CD4-positive, alpha-beta T cell treated with Interferon gamma for 1 hour (primary cell): ENCODE data around the gene CHD5.

Experiments
- DNase-seq: peaks from one replicate; pipeline ENCODE4 v3.0.0-alpha.2; 2020

Gene CHD5

DNA sequence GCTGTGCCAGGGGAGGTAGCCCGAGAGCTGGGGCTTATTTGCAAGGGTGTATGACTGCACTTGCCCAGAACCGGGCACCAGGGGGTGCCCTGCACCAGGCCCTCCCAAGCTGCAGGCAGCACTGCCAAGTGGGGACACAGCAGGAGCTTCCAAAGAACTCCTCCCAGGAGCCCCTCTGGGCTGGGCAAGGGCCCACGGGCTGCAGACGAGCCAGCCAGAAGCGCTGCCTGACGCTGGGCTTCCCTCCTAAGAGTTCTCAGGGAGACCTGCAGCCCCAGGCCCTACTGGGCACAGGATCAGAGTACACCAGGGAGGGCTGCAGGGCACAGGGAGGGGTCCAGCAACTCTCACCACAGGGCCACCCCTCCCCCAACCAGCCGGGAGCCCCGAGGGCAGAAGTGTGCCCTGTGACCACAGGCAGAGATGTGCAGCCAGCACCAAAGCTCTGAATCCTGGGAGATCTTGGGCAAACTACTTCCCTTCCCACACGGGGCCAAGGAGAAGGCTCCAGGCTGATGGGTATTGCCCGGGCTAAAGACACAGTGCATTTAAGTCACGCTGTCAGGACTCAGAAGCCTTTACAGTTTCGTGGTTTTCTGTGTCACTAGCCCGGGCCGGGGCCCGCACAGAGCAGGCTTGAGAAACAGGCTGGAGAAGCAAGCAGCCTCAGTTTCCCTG is 71.0 kb downstream of the CHD5 start:
- peak; percentile 39 for DNase-seq

DNA sequence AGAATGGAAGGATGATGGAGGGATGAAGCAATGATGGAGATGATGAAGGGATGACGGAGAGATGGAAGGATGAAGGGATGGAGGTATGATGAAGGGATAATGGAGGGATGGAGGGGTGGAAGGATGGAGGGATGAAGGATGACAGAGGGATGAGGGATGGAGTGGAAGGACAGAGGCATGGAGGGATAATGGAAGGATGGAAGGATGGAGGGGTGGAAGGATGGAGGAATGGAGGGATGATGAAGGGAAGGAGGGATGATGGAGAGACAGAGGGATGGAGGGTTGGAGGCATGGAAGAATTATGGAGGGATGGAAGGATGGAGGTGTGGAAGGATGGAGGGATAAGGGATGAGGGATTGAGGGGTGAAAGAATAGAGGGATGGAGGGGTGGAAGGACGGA is 71.6 kb downstream of the CHD5 start:
- no peak for DNase-seq

DNA sequence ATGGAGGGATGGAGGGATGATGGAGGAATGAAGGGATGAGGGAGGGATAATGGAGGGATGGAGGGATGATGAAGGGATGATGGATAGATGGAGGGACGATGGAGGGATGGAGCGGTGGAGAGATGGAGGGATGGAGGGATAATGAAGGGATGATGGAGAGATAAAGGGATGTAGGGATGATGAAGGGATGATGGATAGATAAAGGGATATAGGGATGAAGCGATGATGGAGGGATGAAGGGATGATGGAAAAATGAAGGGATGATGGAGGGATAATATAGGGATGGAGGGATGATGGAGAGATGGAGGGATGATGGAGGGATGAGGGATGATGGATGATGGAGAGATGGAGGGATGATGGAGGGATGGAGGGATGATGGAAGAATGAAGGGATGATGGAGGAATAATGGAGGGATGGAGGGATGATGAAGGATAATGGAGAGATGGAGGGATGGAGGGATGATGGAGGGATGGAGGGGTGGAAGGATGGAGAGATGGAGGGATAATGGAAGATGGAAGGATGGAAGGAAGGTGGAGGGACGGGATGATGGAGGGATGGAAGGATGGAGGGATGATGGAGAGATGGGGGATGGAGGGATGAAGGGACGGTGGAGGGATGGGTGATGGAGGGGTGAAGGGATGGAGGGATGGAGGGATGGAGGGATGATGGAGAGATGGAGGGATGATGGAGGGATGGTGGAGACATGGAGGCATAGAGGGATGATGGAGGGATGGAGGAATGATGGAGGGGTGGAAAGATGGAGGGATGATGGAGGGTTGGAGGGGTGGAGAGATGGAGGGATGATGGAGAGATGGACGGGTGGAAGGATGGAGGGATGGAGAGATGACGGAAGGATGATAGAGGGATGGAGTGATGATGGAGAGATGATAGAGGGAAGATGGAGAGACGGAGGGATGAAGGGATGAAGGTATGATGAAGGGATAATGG is 72.4 kb downstream of the CHD5 start:
- DNase-seq: no peak

DNA sequence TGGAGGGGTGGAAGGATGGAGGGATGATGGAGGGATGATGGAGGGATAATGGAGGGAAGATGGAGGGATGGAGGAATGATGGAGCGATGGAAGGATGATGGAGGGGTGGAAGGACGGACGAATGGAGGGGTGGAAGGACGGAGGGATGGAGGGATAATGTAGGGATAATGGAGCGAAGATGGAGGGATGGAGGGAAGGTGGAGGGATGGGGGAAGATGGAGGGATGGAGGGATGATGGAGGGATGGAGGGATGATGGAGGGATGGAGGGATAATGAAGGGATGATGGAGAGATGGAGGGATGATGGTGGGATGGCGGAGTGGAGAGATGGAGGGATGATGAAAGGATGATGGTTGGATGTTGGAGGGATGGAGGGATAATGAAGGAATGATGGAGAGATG is 73.1 kb downstream of the CHD5 start:
- no peak for DNase-seq

DNA sequence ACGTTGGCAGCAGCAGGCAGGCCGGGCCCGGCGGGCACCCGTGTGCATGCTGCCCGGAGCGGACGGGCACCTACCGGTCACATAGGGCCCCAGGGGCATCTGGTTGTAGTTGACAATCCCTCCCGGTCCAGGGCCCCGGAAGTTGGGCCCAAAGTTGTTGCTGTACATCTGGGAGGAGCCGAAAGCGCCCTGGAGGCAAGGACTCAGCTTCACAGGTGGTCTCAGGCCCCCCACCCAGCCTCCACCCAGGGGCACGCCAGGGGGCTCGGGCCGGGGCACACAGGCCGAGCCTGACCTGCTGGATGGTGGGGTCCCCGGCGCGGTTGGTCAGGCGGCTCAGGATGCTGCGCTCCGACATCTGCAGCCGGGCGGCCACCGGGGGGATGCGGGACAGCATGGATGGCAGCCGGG is 73.8 kb downstream of the CHD5 start:
- DNase-seq: no peak

DNA sequence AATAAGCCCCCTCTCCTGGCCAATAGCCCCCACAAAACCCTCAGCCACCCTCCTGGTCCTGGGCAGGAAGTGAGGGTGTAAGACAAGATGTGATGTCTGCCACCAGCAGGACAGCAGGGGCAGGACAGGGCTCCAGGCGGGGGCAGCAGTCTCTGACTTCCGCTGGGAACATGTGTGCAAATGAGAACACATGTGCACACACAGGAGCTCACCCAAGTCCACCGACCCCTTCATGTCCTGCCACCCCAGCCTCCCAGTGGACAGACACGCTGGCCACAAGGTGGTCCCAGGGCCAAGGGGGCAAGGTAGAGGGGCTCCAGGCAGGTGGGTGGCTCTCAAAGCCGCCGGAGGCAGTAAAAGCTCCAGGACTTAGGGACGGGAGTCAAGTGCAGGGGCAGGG is 74.4 kb downstream of the CHD5 start:
- no peak for DNase-seq

DNA sequence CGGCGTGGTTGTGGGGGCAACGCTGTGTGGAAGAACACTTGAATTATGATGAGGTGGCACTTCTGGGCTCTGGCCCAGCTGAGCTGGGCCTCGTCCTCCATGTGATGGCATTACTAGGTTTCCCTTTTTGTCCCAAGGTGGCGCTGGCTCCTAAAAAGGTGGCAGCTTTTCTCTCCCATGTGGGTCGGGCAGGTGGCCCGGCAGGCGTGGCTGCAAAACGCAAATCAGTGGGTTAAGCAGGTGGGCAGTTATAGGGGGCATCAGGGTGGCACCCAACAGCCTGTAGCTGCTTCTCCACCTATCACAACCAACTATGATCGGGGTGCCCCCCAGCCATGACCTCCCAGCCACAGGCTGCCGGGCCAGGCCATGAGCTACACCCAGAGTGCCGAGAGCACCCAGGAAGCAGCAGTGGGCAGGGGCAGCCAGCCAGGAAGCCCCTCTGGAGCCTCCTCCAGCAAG is 74.9 kb downstream of the CHD5 start:
- no peak for DNase-seq

DNA sequence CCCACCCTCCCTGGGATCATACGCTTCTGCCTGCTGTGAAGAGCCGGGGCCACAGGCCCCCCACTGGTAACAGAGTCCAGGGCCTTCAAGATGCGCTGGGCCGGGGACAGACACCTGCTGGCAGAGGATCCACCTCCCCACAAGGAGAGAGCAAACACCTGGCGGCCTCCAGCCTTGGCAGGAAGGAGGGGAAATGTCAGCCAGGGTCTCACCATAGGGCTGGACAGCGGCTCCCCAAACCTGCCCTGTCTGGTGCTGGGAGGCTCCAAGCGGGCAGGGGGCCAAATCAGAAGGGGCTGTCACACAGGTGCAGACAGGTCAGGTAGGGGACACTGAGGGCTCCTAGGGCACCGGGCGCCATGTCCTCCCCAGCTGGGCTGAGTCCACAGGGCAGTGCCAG is 75.5 kb downstream of the CHD5 start:
- no peak for DNase-seq

DNA sequence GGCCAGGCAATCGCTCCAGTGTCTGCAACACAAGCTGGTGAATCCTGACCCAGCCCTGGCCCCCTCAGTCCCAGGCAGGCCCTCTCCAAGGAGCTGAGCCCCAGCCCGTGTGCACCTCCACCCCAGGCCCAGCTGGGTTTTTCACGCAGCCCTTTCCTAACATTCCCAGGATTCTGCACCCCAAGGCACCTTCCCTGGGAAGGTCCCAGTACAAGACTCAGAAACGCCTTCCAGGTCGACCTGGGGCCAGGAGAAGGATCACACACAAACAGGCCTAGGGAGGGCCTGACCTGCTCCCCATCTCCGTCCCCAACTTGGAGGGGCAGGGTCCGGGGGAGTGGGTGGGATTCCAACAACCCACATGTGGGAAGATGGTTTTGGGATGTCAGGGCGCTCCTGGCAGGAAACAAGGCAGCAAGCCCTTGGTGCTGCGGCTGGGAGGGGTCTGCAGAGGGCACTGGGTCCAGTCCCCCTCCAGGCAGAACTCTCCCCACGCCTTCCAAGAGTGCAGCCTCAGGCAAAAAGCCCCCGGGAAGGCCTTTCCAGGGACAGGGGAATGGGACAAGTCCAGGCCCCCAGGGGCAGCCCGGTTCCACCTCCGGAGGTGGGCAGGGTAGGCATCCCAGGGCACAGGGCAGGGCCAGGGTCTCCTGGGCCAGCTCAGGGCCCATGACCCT is 76.1 kb downstream of the CHD5 start:
- no peak for DNase-seq

DNA sequence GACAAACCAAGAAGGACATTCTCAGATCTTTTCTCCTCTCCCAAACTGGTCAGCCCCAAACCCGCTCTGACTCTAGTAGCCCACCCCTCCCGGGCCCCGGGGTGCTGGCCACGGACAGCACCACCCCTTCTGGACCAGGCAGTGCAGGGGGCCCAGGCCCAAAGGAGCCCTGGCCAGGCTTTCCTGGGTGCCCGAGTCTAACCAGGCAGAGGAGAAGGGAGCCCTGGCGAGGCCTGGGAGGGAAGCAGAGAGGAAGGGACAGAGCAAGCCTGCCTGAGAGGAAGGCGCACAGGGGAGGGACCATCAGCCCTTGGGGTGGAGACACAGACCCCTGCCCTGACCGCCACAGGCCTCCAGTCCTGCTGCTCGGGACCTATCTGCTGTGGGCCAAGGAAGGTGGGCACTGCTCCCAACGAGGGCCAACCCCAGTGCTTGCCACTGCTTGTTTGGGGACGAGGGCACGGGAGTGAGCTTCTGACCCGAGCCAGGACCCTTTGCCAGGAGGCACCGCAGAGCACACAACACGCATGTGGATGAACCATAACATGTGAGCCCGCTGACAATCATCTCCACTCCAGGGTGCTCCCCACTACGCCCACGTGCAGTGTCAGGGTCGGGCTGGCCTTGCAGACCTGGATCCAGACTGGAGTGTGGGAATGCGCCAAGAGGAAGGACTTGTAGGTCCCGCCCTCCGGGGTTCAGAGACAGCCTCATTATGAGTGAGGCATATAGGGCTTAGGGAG is 76.8 kb downstream of the CHD5 start:
- DNase-seq: no peak

DNA sequence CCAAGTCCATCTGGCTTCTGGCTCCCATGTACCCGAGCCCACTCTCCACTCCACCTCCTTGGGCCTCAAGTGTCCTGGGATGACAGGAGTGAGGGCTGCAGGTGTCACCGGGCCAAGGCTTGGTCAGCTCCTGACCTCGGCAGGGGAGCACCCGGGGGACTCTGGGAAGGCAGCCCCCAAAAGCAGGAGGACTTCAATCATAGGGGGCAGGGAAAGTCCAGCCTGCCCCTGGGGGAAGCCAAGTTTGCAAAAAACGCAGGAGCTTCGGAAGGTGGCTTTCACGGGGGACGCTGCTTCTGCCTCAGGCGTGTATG is 77.6 kb downstream of the CHD5 start:
- DNase-seq: no peak

DNA sequence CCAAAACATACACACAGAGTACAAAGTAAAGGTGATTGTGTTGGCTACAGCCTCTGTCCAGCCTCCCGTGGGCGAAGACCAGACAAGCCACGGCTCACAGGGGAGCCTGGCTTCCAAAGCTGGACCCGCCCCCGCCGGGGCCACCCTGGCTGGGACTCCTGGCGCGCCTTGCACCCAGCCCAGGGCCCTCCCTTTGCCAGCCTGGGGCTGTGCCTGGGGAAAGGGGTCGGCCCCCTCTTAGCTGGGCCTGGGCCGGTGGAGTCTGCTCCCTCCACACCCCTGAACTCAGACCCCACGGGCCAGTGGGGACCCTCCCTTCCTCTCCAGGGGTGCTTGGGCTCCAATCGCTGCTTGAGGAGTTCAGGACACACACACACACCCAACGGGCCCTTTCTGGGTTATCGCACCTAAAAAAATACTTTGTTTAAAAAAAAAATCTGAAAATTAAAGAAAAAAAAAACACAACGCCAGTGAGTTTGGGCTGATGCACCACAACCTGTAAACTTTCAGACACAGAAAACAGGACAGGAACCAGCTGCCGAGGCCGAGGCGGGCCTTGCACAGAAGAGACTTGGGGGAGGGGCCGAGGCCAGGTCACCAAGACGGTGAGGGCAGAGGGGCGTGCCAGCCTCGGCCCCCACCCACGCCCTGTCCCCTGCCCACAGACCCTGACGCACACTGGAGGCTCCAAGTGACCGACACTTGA is 78.1 kb downstream of the CHD5 start:
- DNase-seq: no peak

DNA sequence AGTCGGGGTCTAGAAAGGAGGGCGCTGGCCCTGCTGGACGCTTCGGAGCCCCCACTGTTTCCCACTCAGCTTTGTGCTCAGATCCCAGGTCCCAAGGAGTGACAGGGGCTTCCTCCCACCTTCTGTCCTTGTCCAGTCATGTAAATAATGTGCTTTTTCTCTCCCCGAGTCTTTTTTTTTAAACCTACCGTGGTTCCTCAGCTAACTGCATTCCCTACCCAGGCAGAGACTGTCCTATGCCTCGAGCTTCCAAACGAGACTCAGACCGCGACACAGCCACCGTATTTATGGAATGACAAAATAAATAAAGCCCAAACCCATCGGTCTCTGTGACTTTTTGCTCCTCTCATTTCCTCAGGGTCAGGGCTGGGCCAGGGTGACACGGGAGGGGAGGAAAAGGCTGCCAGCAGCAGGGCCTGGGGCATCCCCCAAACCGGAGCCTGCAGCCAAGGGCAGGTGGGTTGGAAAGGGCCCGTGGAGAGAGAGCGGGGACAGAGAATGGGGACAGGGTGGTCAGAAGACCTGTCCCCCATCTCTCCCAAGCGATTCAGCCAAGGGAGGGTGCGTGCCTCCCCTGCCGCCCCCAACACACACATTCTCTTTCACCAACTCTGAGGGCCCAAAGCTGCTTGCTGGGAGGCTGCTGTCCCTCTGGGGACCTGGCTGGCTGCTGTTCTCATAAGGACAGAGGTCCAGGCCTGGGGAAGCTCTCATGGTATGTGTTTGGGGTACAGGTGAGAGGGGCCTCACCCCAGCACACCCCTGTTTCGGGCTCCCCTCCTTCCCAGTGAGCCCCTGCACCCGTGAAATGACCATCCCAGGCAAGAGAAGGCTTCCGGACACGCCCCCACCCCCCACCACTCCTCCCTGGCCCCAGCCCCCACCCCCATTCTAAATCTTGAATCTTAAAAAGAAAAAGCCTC is 79.0 kb downstream of the CHD5 start:
- DNase-seq: no peak

DNA sequence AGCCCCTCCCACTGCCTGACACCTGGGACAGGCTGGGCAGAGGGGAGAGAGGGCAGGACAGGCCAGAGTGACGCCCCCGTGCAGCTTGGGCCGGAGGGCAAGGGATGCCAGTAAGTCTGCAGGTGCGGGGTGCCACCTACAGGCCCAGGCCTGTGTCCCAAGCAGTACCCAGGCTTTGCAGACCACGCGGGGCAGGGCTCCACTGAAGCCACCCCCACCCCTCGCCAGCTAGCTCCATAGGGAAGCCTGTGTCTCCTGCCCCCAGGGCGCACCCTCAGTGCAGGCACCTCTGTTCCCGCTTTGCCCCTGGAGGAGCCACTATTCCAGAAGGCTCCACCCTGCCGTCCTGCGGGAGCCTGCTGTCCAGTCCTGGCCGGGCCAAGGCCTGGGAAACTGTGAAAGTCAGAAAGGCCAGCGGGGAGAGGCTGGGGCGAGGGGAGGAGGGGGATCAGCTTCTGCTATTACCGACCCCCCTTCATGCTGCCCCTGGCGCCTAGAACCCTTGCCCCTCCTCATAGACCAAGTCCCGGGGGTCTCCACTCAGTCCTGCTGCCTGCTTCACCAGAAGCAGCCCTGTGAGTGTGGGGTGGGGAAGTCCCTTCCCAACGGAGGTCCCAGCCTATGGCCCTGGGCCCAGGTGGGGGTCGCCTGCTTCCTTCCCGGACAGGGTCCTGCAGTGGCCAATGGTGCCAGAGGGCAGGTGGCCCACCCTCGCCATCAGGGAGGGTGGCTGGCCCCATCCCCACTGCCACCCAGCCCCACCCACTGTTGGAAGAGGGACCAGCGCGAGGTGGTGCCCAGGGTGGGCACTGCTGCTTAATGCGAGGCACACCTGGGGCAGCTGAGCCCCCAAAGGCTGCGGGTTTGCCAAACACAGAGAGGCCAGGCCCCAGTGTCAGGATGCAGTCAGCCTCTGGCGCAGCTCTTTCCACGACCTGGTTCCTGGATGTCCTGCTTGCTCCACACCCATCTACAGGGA is 80.0 kb downstream of the CHD5 start:
- no peak for DNase-seq

DNA sequence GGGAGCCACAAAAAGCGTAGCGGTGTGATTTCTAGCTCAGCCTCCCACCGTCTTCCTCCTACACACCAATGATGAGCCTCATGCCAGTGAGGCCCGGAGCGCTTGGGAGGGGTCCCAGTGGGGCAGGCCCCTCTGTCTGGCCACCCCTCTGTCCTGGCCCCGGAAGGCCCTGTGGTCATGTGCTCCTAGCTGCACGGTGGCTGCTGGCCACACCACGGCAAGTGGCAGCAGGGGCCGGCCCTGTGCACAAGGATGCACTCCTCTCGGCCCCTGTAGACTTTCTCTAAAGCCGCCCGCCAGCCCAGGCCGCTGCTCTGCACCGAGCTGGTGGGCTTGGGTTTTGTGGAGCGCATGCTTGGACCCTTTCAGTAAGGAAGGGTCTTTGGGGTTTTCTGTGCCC is 80.8 kb downstream of the CHD5 start:
- no peak for DNase-seq

DNA sequence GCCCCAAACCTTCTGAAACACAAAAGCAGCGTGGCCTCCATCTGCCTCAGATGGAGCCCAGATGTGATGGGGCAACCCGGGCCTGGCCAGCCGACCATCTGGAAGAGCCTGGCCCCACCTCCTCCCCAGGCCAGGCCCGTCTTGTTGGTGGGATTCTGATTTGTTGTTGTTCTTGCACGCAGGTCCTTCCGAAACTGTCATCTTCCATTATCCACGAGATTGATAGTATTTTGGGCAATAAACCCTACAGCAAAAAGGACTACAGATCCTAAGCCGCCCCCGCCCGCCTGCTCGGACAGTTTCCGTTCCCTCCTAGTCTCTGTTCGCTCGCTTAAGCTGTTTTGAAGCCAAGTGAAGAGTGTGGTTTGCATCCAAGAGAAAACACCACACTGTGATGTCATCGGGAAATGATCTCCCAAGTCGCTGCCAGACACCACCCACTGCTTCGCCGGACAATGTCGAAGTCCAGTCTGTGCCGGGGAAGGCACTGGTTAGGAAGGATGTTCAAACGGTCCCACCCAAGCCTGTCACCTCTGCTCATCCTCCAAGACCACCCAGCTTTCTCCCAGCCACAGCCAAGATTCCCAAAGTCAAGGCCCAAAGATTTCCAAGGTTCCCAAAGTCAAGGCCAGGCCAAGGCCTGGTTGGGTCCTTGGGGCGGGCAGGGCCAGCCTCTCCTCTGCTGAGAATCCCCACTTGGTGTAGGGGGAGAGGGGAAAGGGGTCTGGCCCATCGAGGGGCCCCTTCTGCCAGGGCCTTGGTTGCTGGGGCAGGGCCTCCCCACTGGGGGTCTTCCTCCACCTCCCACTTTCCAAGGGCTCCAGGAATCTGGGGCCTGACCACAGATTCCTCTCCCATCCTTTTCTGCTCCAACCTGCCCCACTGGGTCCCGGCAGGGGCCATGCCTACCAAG is 81.6 kb downstream of the CHD5 start:
- DNase-seq: no peak

DNA sequence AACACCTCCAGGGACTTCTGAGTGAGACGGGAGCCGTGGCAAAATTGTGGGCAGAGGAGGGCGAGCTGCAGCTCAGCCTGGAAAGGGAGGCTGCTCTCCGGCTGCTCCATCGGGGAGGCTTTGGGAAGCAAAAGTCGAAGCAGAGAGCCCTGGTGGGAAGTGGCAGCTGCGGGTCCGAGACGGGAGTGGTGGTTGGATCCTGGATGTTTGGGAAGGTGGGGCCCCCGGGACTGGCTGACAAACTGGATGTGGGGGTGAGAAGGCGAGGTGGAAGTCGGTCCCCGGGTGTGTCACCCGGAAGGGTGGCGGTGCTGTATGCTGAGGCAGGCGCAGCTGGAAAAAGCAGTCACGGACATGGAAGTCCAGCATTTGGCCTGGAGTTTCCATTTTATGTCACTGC is 82.3 kb downstream of the CHD5 start:
- no peak for DNase-seq

DNA sequence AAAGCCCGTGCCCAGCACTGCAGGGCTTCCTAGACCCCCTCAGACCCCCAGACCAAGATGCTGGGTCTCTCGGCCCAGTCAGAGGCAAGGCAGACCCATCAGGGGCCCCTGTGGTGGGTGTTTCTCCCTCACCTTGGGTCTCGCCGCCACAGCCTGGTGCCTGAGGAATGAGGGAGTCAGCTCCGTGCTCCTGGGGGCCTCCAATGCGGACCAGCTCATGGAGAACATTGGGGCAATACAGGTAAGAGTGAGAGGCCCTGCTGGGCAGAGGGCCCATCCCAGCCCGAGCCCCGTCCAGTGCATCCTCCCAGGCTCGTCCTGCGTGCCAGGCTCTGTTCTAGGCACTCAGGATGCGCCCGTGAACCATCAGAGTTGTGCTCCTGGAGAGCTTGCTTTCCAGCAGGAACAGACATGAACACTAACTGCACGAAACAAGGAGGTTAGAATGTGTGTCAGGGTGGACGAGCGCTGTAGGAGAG is 83.0 kb downstream of the CHD5 start:
- DNase-seq: no peak
